Renal cortex interstitium (tissue), 11 donors: ENCODE results near the gene DMRT3. TPM values are rescaled to one million over a fixed set of nuclear protein-coding genes. Genes with fewer than 3 reads are reported as not detected.

ENCODE experiments used
- DNase-seq, 11 donors: peaks; one replicate each; pipeline ENCODE4 v3.0.0-alpha.2; 2013; ENCODE audit warnings: low read depth in 9 of 11, low spot score in 4 of 11; ENCODE audit errors: extremely low read depth in 1 of 11
- polyA plus RNA-seq, 3 donors: library from polyadenylated mRNA; unstranded; fragments of 120-200 nt; gene quantifications; one replicate each; pipeline ENCODE4 v1.2.1, GENCODE V29; 2013; ENCODE audit not compliant: insufficient read length in 3 of 3

The DMRT3 gene
- polyA plus RNA-seq, 3 donors: 1.2 to 3.2 (median 1.7) TPM

DNA sequence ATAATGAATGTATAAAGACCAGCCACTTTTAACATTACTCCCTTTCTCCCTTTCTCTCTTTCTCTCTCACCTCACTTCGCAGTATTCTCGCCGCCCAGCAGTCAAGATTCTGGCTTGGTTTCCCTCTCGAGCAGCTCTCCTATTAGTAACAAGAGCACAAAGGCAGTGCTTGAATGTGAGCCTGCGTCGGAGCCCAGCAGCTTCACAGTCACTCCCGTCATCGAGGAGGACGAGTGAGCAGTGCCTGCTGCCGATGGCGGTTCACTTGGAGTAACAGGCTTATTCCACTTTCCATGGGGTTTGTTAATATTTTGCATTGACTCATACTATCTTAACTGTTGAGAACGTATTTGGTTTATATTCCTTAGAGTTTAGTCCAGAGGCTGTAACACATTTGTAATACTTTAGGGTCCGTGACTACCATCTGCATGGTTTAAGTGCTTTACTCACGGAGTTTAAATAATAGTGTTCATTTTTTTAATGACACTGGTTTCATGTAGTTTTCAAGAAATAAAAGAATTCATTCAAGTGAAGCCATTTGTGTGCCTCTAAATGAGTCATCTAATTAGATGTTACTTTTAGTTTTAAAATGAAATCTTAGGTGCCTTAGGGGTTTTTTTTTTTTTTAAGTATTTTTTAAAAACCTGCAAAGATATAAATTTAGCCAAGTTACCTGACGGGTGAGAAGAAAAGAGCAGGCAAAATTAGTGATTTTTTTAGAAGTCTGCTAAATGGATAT is 8.4 kb upstream of the DMRT3 start:
- no peak for DNase-seq

- DNase-seq: no peak
These were observed 6.9 kb upstream of the DMRT3 start for GRCh38 chr9:969310-970150.

GRCh38 chr9:970151-970996 is 6.1 kb upstream of the DMRT3 start:
- no peak for DNase-seq

- no peak for DNase-seq
These were observed 4.5 kb upstream of the DMRT3 start for GRCh38 chr9:971901-972500.

DNA sequence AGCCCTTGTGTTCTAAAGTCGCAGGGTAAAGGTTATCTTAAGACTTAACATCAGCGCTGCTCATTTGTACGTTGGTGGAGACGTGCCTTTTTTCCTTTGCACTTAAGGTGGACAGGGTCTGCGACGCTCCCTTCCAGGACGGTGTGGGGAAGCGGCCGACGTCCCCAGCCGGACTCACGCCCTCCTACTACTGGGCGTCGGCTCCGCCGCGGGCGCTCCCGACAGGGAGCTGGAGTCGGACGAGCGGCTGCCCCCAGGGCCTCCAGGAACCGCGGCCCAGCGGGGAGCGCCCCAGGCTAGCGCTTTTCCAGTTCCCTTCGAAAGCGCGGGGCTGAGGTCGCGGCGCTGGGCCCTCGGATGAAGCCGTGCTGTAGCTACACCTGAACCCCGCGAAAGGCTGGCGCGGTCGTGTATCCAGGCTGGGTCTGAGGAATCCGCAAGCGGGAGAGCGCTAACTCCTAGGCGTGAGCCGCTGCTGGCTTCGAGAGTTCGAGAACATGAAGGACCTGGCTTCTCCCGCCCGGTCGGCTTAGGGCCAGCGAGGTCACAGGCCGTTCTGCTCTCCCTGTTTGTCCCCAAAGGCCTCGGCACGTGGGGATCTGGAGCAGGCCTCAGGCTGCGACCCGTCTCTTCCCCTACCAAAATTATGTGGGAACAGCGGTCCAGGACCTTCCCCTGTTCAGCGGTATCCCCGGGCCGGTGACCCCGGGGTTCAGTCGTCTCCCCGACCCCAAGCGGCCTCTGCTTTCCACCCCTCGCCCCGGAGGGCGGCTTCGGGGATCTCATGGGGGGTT is 3.8 kb upstream of the DMRT3 start:
- DNase-seq: no peak

DNA sequence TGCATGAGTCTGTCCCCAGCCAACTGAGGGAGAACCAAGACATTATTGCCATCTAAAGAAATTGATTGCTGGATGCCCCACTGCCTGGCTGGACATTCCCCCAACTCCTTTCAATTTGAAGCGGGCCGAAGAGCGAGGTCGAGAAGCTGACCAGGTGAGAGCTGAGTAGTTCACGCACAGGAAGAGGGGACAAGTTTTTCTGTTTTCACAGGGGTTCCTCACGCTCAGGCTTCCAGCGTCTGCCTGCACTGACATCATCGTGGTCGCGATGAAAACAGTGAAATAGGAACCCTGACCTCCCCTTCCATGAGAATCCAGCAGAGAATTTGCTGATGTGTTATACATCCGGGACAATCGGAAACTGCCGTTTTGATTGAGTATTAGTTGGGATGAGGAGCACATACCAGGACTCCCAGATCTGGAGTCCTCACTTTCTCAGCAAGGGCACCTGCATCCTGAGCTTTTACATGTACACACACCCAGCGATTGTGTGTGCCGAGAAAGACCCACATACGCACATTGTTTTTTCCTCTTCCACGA is 3.1 kb upstream of the DMRT3 start:
- no peak for DNase-seq

- no peak for DNase-seq
These were observed 2.1 kb upstream of the DMRT3 start for GRCh38 chr9:974031-974995.

DNA sequence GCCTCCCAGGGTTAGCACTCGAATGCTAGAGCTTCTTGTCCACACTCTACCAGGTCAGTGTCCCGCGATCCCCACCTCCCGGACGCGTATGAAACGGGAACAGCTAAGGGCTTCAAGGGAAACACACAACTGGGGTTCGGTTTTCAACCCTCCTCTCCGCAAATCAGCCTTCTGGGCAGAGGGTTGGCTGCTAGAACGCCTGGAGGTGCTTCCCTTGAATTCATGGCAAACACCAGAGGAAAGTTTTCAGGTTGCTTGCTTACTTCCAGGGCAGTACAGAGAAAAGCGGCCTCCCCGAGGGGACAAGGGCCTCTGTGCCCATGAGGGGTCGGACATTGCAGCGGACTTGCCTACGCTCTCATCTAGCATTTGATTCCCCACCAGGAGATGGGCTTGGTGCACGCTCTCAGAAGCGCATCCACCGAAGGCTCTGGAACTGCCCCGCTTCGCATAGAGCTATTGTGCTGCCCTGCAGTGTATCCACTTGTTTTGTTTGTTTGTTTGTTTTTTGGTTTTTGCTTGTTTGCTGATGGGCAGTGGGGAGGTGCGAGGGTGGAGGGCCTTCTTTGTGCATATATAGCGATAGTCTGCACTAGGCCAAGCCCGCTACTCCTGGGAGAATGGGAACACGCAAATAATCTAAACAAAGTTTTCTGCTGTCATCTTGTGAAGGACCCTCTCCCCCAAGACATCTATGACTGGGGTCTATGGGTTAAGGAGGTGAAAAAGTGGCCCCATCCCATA is 1.3 kb upstream of the DMRT3 start:
- no peak for DNase-seq

DNA sequence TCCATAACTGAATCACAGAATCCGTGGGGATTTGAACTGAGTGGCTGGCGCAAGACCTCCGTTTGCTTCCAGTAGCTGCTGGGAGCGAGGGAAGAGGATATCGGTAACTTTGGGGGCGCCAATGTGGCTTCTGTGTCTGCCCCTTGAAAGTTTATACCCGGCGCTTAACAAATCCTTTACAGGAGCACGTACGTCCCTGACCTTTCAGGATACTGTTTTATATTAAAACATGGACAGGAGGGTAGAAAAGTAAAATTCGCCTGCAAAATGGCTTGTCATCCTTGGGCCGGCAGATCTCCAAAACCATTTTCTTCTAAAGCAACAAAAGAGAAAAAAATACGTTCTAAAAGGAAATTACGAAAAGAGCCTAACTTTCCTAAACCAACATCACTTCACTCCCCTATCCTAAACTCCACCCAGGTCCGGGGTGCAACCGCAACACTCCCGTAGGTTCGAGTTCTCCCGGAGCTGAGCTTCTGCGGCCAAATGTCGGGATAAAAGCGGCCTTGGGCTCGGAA is 656 bp upstream of the DMRT3 start:
- DNase-seq: no peak

GRCh38 chr9:976943-977837 is 735 bp downstream of the DMRT3 start:
- DNase-seq: no peak

DNA sequence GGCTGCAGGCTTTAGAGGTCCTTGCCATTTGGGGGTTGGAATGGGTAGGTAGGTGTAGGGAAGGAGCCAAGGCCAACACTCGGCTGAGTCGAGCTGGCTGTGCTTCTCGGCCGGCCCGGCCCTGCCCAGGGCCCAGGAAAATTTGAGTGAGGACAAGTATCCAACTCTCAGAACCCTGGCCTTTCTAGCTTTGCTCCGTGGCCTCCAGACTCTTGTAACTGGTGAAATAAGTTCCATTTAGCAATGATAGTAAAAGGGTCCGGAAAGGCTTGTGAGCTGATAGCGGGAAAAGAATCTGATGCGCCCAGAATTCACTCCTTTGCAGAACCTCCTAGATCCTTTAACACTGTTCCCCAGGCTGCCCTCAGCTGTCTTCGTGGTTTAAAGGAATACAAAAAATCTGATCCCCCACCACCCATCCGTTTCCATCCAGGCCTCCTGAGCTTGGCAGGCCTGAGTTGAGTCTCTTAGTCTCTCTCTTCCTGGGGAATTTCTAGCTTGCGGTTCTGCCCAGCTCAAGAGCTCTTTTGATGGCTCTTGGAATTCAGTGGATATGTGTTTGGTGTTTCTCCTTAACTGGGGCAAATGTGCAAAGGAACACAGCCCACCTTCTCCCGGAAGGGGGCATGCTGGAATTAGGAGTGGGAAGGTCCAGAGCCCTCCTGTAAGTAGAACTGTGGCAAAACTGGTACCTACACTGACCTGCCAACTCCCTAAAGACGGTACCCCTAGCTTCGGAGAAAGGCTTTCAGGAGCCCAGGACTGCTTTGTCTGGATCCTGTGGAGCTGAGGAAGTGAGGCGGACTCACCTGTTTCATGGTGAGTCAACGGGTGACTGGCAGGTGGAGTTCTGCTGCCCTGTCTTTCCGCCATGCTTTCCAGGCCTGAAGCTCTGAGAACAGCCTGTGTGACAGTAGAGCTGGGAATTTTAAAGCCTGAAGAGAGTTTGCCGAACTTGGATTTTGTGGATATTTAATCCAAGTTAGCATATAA is 1.7 kb downstream of the DMRT3 start:
- DNase-seq: no peak

DNA sequence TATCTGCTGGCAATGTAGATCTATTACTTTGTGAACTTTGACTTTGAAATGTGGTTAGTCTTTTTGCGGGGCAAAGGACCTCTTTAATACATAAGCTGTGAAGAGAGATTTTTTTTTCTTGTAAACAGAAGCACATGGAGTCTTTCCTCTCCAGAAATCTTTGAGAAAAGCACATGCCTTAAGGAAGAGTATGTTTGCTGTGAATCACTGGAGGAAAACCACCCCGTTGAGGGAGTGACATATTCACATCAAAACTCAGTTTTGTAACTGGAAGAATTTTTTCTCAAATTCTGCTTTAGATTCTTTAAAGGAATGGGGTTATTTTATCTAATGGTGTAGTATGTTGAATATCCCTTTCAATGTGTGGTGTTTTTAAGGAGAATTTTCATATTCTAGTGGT is 3.5 kb downstream of the DMRT3 start:
- no peak for DNase-seq

GRCh38 chr9:980640-981039 is 4.2 kb downstream of the DMRT3 start:
- no peak for DNase-seq

DNA sequence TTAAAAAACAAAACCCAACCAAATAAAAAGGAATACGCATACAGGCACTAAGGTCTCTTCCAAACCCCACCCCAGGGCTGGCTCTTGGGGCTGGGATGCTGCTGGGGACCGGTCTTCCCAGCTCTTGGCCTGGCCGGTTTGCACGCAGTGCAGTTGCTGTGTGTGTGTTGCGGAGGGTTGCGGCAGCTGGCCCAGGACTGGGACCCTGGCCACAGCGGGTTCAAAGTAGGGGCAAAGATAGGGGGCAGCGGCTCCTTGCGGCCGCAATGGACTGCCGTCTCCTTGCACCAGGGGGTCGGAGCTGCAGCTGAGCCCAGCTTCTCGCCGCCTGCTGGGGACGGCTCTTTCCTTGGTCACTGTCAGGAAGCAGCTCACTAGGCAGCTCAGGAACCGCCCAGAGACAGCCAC is 5.0 kb downstream of the DMRT3 start:
- no peak for DNase-seq
